Sigmoid colon (tissue), 7 donors: ENCODE measurements around the gene PAK6. TPM values are rescaled to one million over a fixed set of nuclear protein-coding genes. Genes with fewer than 3 reads are reported as not detected.

Experiments
- DNase-seq: peaks from one replicate; pipeline ENCODE4 v3.0.0-alpha.2; 2019
- H3K27ac ChIP-seq, 4 donors: fragments of 200-600 bp; sonication (generic); one replicate each; pipeline ENCODE4 v1.5.1; 2016 to 2019; ENCODE audit warnings: mild to moderate bottlenecking in 1 of 4
- H3K27me3 ChIP-seq, 3 donors: fragments of 200-600 bp; sonication (generic); one replicate each; pipeline ENCODE4 v1.5.1; 2019; ENCODE audit warnings: mild to moderate bottlenecking in 1 of 3
- H3K36me3 ChIP-seq, 4 donors: fragments of 200-600 bp; sonication (generic); one replicate each; pipeline ENCODE4 v1.5.1; 2016 to 2019
- H3K4me1 ChIP-seq, 4 donors: fragments of 200-600 bp; sonication (generic); one replicate each; pipeline ENCODE4 v1.5.1; 2017 to 2019
- H3K4me3 ChIP-seq, 4 donors: fragments of 200-600 bp; sonication (generic); one replicate each; pipeline ENCODE4 v1.5.1; 2017 to 2019; ENCODE audit warnings: mild to moderate bottlenecking in 2 of 4, moderate library complexity in 1 of 4
- H3K9me3 ChIP-seq, 4 donors: fragments of 200-600 bp in 3 of 4; sonication (generic) in 3 of 4; one replicate each; pipeline versions ENCODE4 v1.5.1 to v1.6.1; 2013 to 2019
- CTCF ChIP-seq, 4 experiments: fragments of 450-650 bp in 3 of 4; fragments of 200-600 bp in 1 of 4; IDR thresholded peaks; one replicate each; pipeline ENCODE4 v1.5.1; 2016 to 2019; ENCODE audit warnings: antibody characterized with exemption in 4 of 4, mild to moderate bottlenecking in 3 of 4, moderate library complexity in 2 of 4
- EP300 ChIP-seq, 4 donors: sonication (generic); formaldehyde crosslinking; IDR thresholded peaks; one replicate each; pipeline ENCODE4 v1.6.1; 2017; ENCODE audit warnings: antibody characterized with exemption in 4 of 4
- POLR2A ChIP-seq, 2 donors: fragments of 450-650 bp; IDR thresholded peaks; one replicate each; pipeline ENCODE4 v1.6.1; 2016; ENCODE audit warnings: antibody characterized with exemption in 2 of 2, mild to moderate bottlenecking in 2 of 2, moderate library complexity in 2 of 2
- POLR2AphosphoS5 ChIP-seq, 4 donors: sonication (generic); formaldehyde crosslinking; IDR thresholded peaks; one replicate each; pipeline ENCODE4 v1.6.1; 2017; ENCODE audit warnings: antibody characterized with exemption in 4 of 4
- WGBS, 2 donors: extraction: QIAGEN DNeasy Blood & Tissue Kit; methylation state at CpG; one replicate each; pipeline ENCODE4 v1.1.7; 2013; 5-methylcytosine and 5-hydroxymethylcytosine counted together
- intact Hi-C: fragments of 100-400 bp; cut with DNase I; formaldehyde crosslinking; loops from one replicate; pipeline ENCODE4 v1.15.1; 2023
- polyA plus RNA-seq, 3 donors: library from polyadenylated mRNA; stranded (reverse); fragments of 200-250 nt; gene quantifications; one replicate each; pipeline ENCODE4 v1.2.3, GENCODE V29; 2013
- total RNA-seq, 4 donors: library from RNA; depleted of rRNA; stranded (reverse); fragments of >200 nt; gene quantifications; one replicate each; pipeline ENCODE4 v1.1.0, GENCODE V29; 2016
- donor health status: healthy with polysubstance abuse.
- donor health status: Bipolar disorder and iron deficiency.
- donor health status: healthy.

The PAK6 gene
- total and polyA plus RNA-seq, 7 donors: 0.33 to 3.0 (median 1.4) TPM

GRCh38 chr15:40269604-40270003 lies 30.7 kb downstream of the PAK6 start:
- Histone ChIP-seq H3K27ac (no peak overlapping the region), H3K27me3 (no peaks in the 10 kb centered on the region), H3K4me3 (no peak overlapping the region), H3K36me3 (no peaks in the 10 kb centered on the region), H3K9me3 (no peaks in the 10 kb centered on the region), H3K4me1 (peaks cover 0 to 18% (median 12%) of the 10 kb centered on the region in 4 donors)
- 83 to 87% methylated on average over 4 of the region's 4 CpGs for WGBS, 2 donors
- DNase-seq: no peak
- intact Hi-C loops: loop anchor here (10.0 kb wide), 1 partner anchor 485 kb away; the partner anchor contains the start of gene FSIP1
- TF ChIP-seq EP300 (IDR thresholded peaks at IDR 0.05) (no peak), CTCF (IDR thresholded peaks at IDR 0.05) (no peak), POLR2AphosphoS5 (IDR thresholded peaks at IDR 0.05) (no peak), POLR2A (IDR thresholded peaks at IDR 0.05) (no peak)

DNA sequence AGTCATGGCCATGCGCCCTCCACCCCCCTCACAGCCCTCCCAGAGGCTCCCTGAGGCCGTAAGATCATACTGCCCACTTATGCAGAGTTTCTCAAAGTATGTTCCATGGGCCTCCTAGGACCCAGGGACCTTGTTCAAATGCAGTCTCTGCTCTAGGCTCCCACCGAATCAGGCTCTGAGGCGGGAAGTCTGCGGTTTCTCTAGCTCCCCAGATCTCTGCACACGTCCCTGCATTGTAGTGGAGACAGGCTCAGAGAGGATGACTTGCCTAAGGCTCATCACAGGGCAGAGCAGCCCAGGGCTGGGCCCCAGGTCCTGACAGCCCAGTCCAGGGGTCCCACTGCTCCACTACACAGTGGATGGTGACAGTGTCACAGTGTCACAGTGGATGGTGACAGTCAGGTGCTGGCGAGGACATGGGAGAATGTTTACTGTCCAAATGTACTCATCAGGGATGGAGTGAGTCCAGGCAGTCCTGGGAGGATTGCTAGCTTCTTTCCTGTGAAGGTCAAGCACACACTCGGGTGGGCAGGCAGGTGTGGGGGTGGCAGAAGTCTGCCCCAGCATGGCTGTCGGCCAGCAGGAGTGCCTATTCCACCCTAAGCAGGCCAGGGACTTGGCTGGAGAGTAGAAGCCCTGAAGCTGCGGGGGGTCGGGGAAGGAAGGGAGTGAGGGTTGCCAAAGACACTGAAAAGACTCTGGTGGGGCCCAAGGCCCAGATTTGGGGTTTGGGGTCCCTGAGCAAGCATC lies 31.6 kb downstream of the PAK6 start:
- H3K36me3 ChIP-seq: no peaks in the 10 kb centered on the region
- peaks cover 0 to 18% (median 12%) of the 10 kb centered on the region in 4 donors for H3K4me1 ChIP-seq
- intact Hi-C loops: no loop called here
- TF ChIP-seq POLR2A (IDR thresholded peaks at IDR 0.05) (no peak), POLR2AphosphoS5 (IDR thresholded peaks at IDR 0.05) (no peak), CTCF (IDR thresholded peaks at IDR 0.05) (no peak), EP300 (IDR thresholded peaks at IDR 0.05) (no peak)
- no peaks in the 10 kb centered on the region for H3K27me3 ChIP-seq
- H3K27ac ChIP-seq: no peak overlapping the region
- no peak overlapping the region for H3K4me3 ChIP-seq
- 85 to 86% methylated on average over 11 of the region's 11 CpGs for WGBS, 2 donors
- no peak for DNase-seq
- no peaks in the 10 kb centered on the region for H3K9me3 ChIP-seq

DNA sequence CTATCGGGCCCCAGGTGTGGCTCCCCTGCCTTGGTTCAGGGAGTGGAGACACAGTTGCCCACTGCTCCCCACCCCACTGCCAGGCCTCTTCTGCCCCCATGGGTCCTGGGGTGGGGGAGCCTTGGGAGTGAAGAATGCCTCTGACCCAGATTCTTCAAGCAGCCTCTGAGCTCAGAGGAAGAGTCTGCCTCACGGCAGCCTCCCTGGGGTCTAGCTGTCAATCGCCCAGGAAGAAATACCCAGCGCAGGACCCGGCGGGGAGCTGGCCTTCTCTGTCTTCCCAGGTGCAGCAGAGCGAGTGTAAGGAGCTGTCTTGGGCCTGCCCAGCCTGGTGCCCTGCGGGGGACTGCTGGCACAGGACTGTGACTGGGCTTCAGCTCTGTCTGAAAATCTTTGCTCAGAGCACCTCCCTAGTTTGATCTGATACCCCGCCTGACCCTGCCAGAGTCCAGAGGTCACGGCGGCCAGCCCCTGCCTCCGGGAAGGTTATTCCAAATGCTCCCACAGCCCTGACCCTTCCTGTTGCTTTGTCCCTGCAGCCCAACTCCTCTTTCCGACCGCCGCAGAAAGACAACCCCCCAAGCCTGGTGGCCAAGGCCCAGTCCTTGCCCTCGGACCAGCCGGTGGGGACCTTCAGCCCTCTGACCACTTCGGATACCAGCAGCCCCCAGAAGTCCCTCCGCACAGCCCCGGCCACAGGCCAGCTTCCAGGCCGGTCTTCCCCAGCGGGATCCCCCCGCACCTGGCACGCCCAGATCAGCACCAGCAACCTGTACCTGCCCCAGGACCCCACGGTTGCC lies 33.0 kb downstream of the PAK6 start:
- TF ChIP-seq EP300 (IDR thresholded peaks at IDR 0.05) (no peak), POLR2A (IDR thresholded peaks at IDR 0.05) (no peak), POLR2AphosphoS5 (IDR thresholded peaks at IDR 0.05) (no peak), CTCF (IDR thresholded peaks at IDR 0.05) (no peak)
- no peak overlapping the region for H3K27ac ChIP-seq
- 88 to 91% methylated on average over 25 of the region's 25 CpGs for WGBS, 2 donors
- no peaks in the 10 kb centered on the region for H3K27me3 ChIP-seq
- no peaks in the 10 kb centered on the region for H3K36me3 ChIP-seq
- no peak for DNase-seq
- H3K9me3 ChIP-seq: no peaks in the 10 kb centered on the region
- intact Hi-C loops: no loop called here
- peaks cover 0 to 7% (median 5%) of the 10 kb centered on the region in 4 donors for H3K4me1 ChIP-seq
- no peak overlapping the region for H3K4me3 ChIP-seq

DNA sequence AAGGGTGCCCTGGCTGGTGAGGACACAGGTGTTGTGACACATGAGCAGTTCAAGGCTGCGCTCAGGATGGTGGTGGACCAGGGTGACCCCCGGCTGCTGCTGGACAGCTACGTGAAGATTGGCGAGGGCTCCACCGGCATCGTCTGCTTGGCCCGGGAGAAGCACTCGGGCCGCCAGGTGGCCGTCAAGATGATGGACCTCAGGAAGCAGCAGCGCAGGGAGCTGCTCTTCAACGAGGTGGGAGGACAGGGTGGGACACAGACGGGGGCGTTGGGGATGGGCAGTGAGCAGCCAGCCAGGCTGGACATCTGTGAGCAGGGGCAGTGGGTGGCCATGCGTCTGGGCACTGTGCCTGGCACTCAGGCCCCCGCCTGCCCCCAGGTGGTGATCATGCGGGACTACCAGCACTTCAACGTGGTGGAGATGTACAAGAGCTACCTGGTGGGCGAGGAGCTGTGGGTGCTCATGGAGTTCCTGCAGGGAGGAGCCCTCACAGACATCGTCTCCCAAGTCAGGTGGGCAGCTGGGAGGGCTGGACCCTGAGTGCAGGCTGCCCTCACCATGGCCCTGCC lies 33.7 kb downstream of the PAK6 start:
- Histone ChIP-seq H3K27me3 (peaks cover 0 to 3% (median 0%) of the 10 kb centered on the region in 3 donors), H3K27ac (no peak overlapping the region), H3K4me3 (no peak overlapping the region), H3K9me3 (no peaks in the 10 kb centered on the region), H3K36me3 (no peaks in the 10 kb centered on the region), H3K4me1 (peaks cover 0 to under 1% (median 0%) of the 10 kb centered on the region in 4 donors)
- intact Hi-C loops: no loop called here
- no peak for DNase-seq
- TF ChIP-seq POLR2AphosphoS5 (IDR thresholded peaks at IDR 0.05) (no peak), EP300 (IDR thresholded peaks at IDR 0.05) (no peak), CTCF (IDR thresholded peaks at IDR 0.05) (no peak), POLR2A (IDR thresholded peaks at IDR 0.05) (no peak)
- 80 to 82% methylated on average over 20 of the region's 20 CpGs for WGBS, 2 donors
